Measurements from ENCODE around the gene TENM4. TPM values are rescaled to one million over a fixed set of nuclear protein-coding genes. Genes with fewer than 3 reads are reported as not detected.

The TENM4 gene
- total RNA-seq, 4 donors from 2014 or later: 7.7 to 39.3 (median 16.1) TPM

- Histone ChIP-seq H3K36me3 (peaks cover 0 to 50% (median 11%) of the 10 kb centered on the region in 3 donors), H3K4me1 (no peaks in the 10 kb centered on the region), H3K4me3 (no peak overlapping the region), H3K9me3 (no peaks in the 10 kb centered on the region), H3K27ac (no peak overlapping the region), H3K27me3 (no peaks in the 10 kb centered on the region)
- DNase-seq: no peak
- intact Hi-C loops (cut with DNase I): no loop called here
- TF ChIP-seq POLR2A (IDR thresholded peaks at IDR 0.05): no peak
- no peak for TF ChIP-seq CTCF (IDR thresholded peaks at IDR 0.05)
- 95 to 100% methylated on average over 9 to 14 of the region's 17 CpGs for WGBS, 2 donors
These were observed 771.6 kb downstream of the TENM4 start for GRCh38 chr11:78669249-78669648.

GRCh38 chr11:78667461-78667860, 773.4 kb downstream of the TENM4 start:
- no peak for TF ChIP-seq POLR2A (IDR thresholded peaks at IDR 0.05)
- TF ChIP-seq CTCF (IDR thresholded peaks at IDR 0.05): no peak
- Histone ChIP-seq H3K4me3 (no peak overlapping the region), H3K36me3 (peaks cover 0 to 50% (median 11%) of the 10 kb centered on the region in 3 donors), H3K9me3 (no peaks in the 10 kb centered on the region), H3K27ac (no peak overlapping the region), H3K27me3 (no peaks in the 10 kb centered on the region), H3K4me1 (no peaks in the 10 kb centered on the region)
- no peak for DNase-seq
- intact Hi-C loops (cut with DNase I): no loop called here
- whole genome bisulfite sequencing, 2 donors: 94 to 100% methylated on average over 2 of the region's 2 CpGs

DNA sequence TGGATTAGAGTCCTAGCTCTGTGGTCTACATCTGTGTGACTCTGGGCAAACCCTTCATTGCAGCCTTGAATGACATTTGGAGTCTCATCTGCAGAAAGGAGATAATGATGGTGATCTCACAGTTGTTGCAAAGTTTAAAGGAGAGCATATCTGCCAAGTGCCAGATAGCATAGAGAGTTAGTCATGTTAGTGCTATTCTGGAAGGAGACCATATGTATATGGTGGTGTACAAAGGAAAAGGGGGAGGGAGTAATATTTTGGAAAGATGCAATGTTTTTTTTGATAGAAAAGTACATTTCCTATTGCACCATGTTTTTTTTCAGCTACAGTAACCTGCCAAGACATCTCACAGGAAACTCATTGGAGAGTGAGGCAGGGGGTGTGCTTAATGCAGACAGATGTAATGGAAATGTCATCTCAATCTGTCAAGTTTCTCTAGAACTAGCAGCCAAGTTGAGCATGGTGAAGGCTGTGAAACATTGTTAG, 774.1 kb downstream of the TENM4 start:
- H3K9me3 ChIP-seq: no peaks in the 10 kb centered on the region
- no peaks in the 10 kb centered on the region for H3K4me1 ChIP-seq
- DNase-seq: no peak
- TF ChIP-seq CTCF (IDR thresholded peaks at IDR 0.05) (no peak), POLR2A (IDR thresholded peaks at IDR 0.05) (no peak)
- H3K27me3 ChIP-seq: no peaks in the 10 kb centered on the region
- no peak overlapping the region for H3K27ac ChIP-seq
- H3K4me3 ChIP-seq: no peak overlapping the region
- H3K36me3 ChIP-seq: peaks cover 0 to 43% (median 11%) of the 10 kb centered on the region in 3 donors
- intact Hi-C loops (cut with DNase I): no loop called here

DNA sequence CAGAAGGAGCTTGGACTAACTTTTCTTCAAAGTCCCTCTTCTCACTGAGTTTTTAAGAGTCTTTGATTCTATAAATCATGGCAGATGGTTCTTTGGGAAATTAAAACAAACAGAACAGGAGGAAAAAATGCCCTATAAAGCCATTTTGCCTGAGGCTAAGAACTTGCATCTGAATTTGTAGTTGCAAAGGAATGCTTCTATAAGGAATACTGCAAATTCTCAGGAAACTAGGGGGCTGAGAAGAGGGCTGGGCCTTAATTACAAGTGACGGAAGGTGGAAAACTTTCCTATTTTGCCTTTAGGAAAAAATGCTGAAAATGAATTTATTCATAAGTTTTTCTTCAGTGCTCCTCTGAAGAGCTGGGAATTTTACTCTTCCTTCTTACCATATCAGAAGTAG, 776.2 kb downstream of the TENM4 start:
- DNase-seq: no peak
- H3K4me3 ChIP-seq: no peak overlapping the region
- intact Hi-C loops (cut with DNase I): no loop called here
- 91 to 97% methylated on average over 1 of the region's 1 CpG for WGBS, 2 donors
- peaks cover 0 to 22% (median 8%) of the 10 kb centered on the region in 3 donors for H3K36me3 ChIP-seq
- no peaks in the 10 kb centered on the region for H3K9me3 ChIP-seq
- no peak for TF ChIP-seq CTCF (IDR thresholded peaks at IDR 0.05)
- no peak for TF ChIP-seq POLR2A (IDR thresholded peaks at IDR 0.05)
- H3K27me3 ChIP-seq: no peaks in the 10 kb centered on the region
- no peak overlapping the region for H3K27ac ChIP-seq
- peaks cover 4 to 13% (median 8%) of the 10 kb centered on the region in 3 donors for H3K4me1 ChIP-seq

GRCh38 chr11:78662811-78663210, 778.0 kb downstream of the TENM4 start:
- Histone ChIP-seq H3K27me3 (no peaks in the 10 kb centered on the region), H3K36me3 (peaks cover 0 to 16% (median 0%) of the 10 kb centered on the region in 3 donors), H3K9me3 (no peaks in the 10 kb centered on the region), H3K4me1 (peaks cover 4 to 27% (median 11%) of the 10 kb centered on the region in 3 donors), H3K4me3 (no peak overlapping the region), H3K27ac (no peak overlapping the region)
- intact Hi-C loops (cut with DNase I): no loop called here
- DNase-seq: no peak
- TF ChIP-seq POLR2A (IDR thresholded peaks at IDR 0.05): no peak
- TF ChIP-seq CTCF (IDR thresholded peaks at IDR 0.05): no peak
- 80 to 83% methylated on average over 2 of the region's 2 CpGs for WGBS, 2 donors
